NOMO-1 treated with dmso at 0.1 percent for 144 hours (cell line): Measurements from ENCODE around the gene SLC3A2.
"Not testable (repeated sequence)": the region's sequence is repeated elsewhere in the genome, so short reads cannot be mapped to it uniquely, and the experiment has no call there.

Source experiments
- DNase-seq: peaks from one replicate; lab custom pipeline; 2025; ENCODE audit not compliant: unreplicated experiment; lab: John Stamatoyannopoulos, UW

The SLC3A2 gene

GRCh38 chr11:62926680-62927455 is 46.2 kb downstream of the SLC3A2 start:
- no peak for DNase-seq

- DNase-seq: no peak
Measured at GRCh38 chr11:62928011-62928410, 47.3 kb downstream of the SLC3A2 start.

- no peak for DNase-seq
Measured at GRCh38 chr11:62930157-62930556, 49.5 kb downstream of the SLC3A2 start.

GRCh38 chr11:62930666-62931065 is 50.0 kb downstream of the SLC3A2 start:
- no peak for DNase-seq

- DNase-seq: no peak
Measured at GRCh38 chr11:62931499-62932278, 51.0 kb downstream of the SLC3A2 start.

GRCh38 chr11:62933285-62933684 is 52.6 kb downstream of the SLC3A2 start:
- no peak for DNase-seq

GRCh38 chr11:62933750-62934495 is 53.2 kb downstream of the SLC3A2 start:
- no peak for DNase-seq

- DNase-seq: no peak
Measured at GRCh38 chr11:62934496-62934785, 53.7 kb downstream of the SLC3A2 start.

- DNase-seq: not testable (repeated sequence)
Measured at GRCh38 chr11:62937528-62937927, 56.8 kb downstream of the SLC3A2 start.
